ENCODE measurements around the gene SH2D1A. TPM values are rescaled to one million over a fixed set of nuclear protein-coding genes. Genes with fewer than 3 reads are reported as not detected.

SH2D1A gene
- total RNA-seq, 4 donors from 2014 or later: 0.14 to 0.79 TPM; not detected in 2

- TF ChIP-seq POLR2AphosphoS5 (IDR thresholded peaks at IDR 0.05) (no peak), EP300 (IDR thresholded peaks at IDR 0.05; ENCODE audit: low read depth) (no peak), POLR2A (IDR thresholded peaks at IDR 0.05) (no peak)
- TF ChIP-seq, protein P1, sequence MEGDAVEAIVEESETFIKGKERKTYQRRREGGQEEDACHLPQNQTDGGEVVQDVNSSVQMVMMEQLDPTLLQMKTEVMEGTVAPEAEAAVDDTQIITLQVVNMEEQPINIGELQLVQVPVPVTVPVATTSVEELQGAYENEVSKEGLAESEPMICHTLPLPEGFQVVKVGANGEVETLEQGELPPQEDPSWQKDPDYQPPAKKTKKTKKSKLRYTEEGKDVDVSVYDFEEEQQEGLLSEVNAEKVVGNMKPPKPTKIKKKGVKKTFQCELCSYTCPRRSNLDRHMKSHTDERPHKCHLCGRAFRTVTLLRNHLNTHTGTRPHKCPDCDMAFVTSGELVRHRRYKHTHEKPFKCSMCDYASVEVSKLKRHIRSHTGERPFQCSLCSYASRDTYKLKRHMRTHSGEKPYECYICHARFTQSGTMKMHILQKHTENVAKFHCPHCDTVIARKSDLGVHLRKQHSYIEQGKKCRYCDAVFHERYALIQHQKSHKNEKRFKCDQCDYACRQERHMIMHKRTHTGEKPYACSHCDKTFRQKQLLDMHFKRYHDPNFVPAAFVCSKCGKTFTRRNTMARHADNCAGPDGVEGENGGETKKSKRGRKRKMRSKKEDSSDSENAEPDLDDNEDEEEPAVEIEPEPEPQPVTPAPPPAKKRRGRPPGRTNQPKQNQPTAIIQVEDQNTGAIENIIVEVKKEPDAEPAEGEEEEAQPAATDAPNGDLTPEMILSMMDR (IDR thresholded peaks at IDR 0.05): no peak
- Histone ChIP-seq H3K9me3 (no peaks in the 10 kb centered on the region), H3K36me3 (no peaks in the 10 kb centered on the region), H3K27ac (no peak overlapping the region), H3K27me3 (no peaks in the 10 kb centered on the region), H3K4me3 (no peak overlapping the region), H3K4me1 (no peaks in the 10 kb centered on the region)
- in situ Hi-C loops (cut with MboI; ENCODE audit: low pct_ligation_motif_present in 1 of 4, low pct_unique_long_range_greater_than_20kb in 1 of 4, low sequenced_read_pairs in 3 of 4) (no loop called here), intact Hi-C loops (cut with DNase I; ENCODE audit: low total_unique reads) (no loop called here)
- WGBS, 2 donors (ENCODE audit: low coverage in 1 of 2): 17 to 100% methylated on average over 1 of the region's 1 CpG
- DNase-seq: no peak
Measured at GRCh38 chrX:124335598-124335997, 10.8 kb upstream of the SH2D1A start.

GRCh38 chrX:124337916-124338315 lies 8.4 kb upstream of the SH2D1A start:
- TF ChIP-seq EP300 (IDR thresholded peaks at IDR 0.05; ENCODE audit: low read depth): no peak
- TF ChIP-seq, protein P1 (IDR thresholded peaks at IDR 0.05): no peak
- no peak for TF ChIP-seq POLR2A (IDR thresholded peaks at IDR 0.05)
- no peak for TF ChIP-seq POLR2AphosphoS5 (IDR thresholded peaks at IDR 0.05)
- Histone ChIP-seq H3K9me3 (no peaks in the 10 kb centered on the region), H3K36me3 (no peaks in the 10 kb centered on the region), H3K27ac (no peak overlapping the region), H3K4me3 (no peak overlapping the region), H3K4me1 (no peaks in the 10 kb centered on the region), H3K27me3 (no peaks in the 10 kb centered on the region)
- in situ Hi-C loops (cut with MboI; ENCODE audit: low pct_ligation_motif_present in 1 of 4, low pct_unique_long_range_greater_than_20kb in 1 of 4, low sequenced_read_pairs in 3 of 4) (no loop called here), intact Hi-C loops (cut with DNase I; ENCODE audit: low total_unique reads) (no loop called here)
- 29 to 46% methylated on average over 1 of the region's 1 CpG for WGBS, 2 donors (ENCODE audit: low coverage in 1 of 2)
- no peak for DNase-seq

GRCh38 chrX:124338733-124339514 lies 7.4 kb upstream of the SH2D1A start:
- in situ Hi-C loops (cut with MboI; ENCODE audit: low pct_ligation_motif_present in 1 of 4, low pct_unique_long_range_greater_than_20kb in 1 of 4, low sequenced_read_pairs in 3 of 4) (no loop called here), intact Hi-C loops (cut with DNase I; ENCODE audit: low total_unique reads) (no loop called here)
- Histone ChIP-seq H3K4me1 (no peaks in the 10 kb centered on the region), H3K27me3 (no peaks in the 10 kb centered on the region), H3K4me3 (no peak overlapping the region), H3K9me3 (no peaks in the 10 kb centered on the region), H3K27ac (no peak overlapping the region), H3K36me3 (no peaks in the 10 kb centered on the region)
- TF ChIP-seq, protein P1 (IDR thresholded peaks at IDR 0.05): no peak
- no peak for TF ChIP-seq POLR2AphosphoS5 (IDR thresholded peaks at IDR 0.05)
- TF ChIP-seq EP300 (IDR thresholded peaks at IDR 0.05; ENCODE audit: low read depth): no peak
- TF ChIP-seq POLR2A (IDR thresholded peaks at IDR 0.05): no peak
- no peak for DNase-seq
- WGBS, 2 donors (ENCODE audit: low coverage in 1 of 2): 71 to 88% methylated on average over 1 to 6 of the region's 6 CpGs

GRCh38 chrX:124341396-124342132 lies 4.8 kb upstream of the SH2D1A start:
- H3K4me1 ChIP-seq: no peaks in the 10 kb centered on the region
- no peak for DNase-seq
- H3K27ac ChIP-seq: no peak overlapping the region
- no peaks in the 10 kb centered on the region for H3K27me3 ChIP-seq
- no peaks in the 10 kb centered on the region for H3K9me3 ChIP-seq
- TF ChIP-seq, protein P1 (IDR thresholded peaks at IDR 0.05): no peak
- TF ChIP-seq POLR2A (IDR thresholded peaks at IDR 0.05) (no peak), EP300 (IDR thresholded peaks at IDR 0.05; ENCODE audit: low read depth) (no peak), POLR2AphosphoS5 (IDR thresholded peaks at IDR 0.05) (no peak)
- in situ Hi-C loops (cut with MboI; ENCODE audit: low pct_ligation_motif_present in 1 of 4, low pct_unique_long_range_greater_than_20kb in 1 of 4, low sequenced_read_pairs in 3 of 4) (no loop called here), intact Hi-C loops (cut with DNase I; ENCODE audit: low total_unique reads) (no loop called here)
- no peak overlapping the region for H3K4me3 ChIP-seq
- no peaks in the 10 kb centered on the region for H3K36me3 ChIP-seq
- WGBS, 2 donors (ENCODE audit: low coverage in 1 of 2): 55% methylated on average over 7 of the region's 7 CpGs; no CpG with 5 or more reads in 1 of the 2 donors
